Esophagus muscularis mucosa (tissue), 3 donors: Measurements from ENCODE around the gene ALCAM.

Experiments used
- POLR2A ChIP-seq: fragments of 450-650 bp; IDR thresholded peaks from one replicate; pipeline ENCODE4 v1.6.1; 2017; ENCODE audit warnings: antibody characterized with exemption, moderate library complexity, mild to moderate bottlenecking, low read depth
- TF ChIP-seq, protein P1 (sequence below), 3 experiments: fragments of 200-600 bp in 2 of 3; fragments of 450-650 bp in 1 of 3; sonication (generic) in 2 of 3; IDR thresholded peaks; one replicate each; pipeline ENCODE4 v1.5.1; 2017 to 2019; ENCODE audit warnings: antibody characterized with exemption in 3 of 3, mild to moderate bottlenecking in 2 of 3, moderate library complexity in 1 of 3

- TF ChIP-seq, protein P1, sequence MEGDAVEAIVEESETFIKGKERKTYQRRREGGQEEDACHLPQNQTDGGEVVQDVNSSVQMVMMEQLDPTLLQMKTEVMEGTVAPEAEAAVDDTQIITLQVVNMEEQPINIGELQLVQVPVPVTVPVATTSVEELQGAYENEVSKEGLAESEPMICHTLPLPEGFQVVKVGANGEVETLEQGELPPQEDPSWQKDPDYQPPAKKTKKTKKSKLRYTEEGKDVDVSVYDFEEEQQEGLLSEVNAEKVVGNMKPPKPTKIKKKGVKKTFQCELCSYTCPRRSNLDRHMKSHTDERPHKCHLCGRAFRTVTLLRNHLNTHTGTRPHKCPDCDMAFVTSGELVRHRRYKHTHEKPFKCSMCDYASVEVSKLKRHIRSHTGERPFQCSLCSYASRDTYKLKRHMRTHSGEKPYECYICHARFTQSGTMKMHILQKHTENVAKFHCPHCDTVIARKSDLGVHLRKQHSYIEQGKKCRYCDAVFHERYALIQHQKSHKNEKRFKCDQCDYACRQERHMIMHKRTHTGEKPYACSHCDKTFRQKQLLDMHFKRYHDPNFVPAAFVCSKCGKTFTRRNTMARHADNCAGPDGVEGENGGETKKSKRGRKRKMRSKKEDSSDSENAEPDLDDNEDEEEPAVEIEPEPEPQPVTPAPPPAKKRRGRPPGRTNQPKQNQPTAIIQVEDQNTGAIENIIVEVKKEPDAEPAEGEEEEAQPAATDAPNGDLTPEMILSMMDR (IDR thresholded peaks at IDR 0.05): no peak
- TF ChIP-seq POLR2A: no peak
These were observed 2.1 kb downstream of the ALCAM start for GRCh38 chr3:105368566-105369499.
